GM12878 (cell line): ENCODE results near the gene MEAF6. TPM values are rescaled to one million over a fixed set of nuclear protein-coding genes. Genes with fewer than 3 reads are reported as not detected.

Experiments used
- ATAC-seq: fragments of 200-7000 bp; cut with Tn5 transposase; 3 replicates; pipeline ENCODE4 v1.9.1; 2020; ENCODE audit warnings: mild to moderate bottlenecking, moderate library complexity
- BruUV-seq: library from RNA; stranded (reverse); fragments of 400-500 nt; replicated peaks from 2 replicates; lab custom pipeline; 2021; lab: Mats Ljungman, UMichigan
- CTCF ChIA-PET: fragments of 300-600 bp; sonication (Branson Sonifier 250); formaldehyde crosslinking; extraction: SDS; loops from one replicate; lab custom pipeline; 2021; ENCODE audit warnings: inconsistent platforms; lab: Yijun Ruan, JAX
- POLR2A ChIA-PET: fragments of 350-600 bp; formaldehyde crosslinking; extraction: SDS; loops from one replicate; lab custom pipeline; 2021; ENCODE audit warnings: inconsistent platforms; lab: Charles Lee
- RAD21 ChIA-PET: fragments of 300-600 bp; sonication (Branson Sonifier 250); formaldehyde crosslinking; loops from one replicate; lab custom pipeline; 2023; ENCODE audit warnings: antibody characterized with exemption; ENCODE audit not compliant: unreplicated experiment; lab: Charles Lee
- SMC1A ChIA-PET: fragments of 300-600 bp; sonication (Branson Sonifier 250); formaldehyde crosslinking; loops from one replicate; lab custom pipeline; 2023; ENCODE audit not compliant: unreplicated experiment, uncharacterized antibody; lab: Charles Lee
- DNase-seq: peaks from one replicate; pipeline ENCODE4 v3.0.0-alpha.2; 2011; ENCODE audit warnings: low read depth, low spot score
- FAIRE-seq: peaks from 3 replicates; lab custom pipeline; 2011; peaks lifted over from hg19 to GRCh38; lab: Jason Lieb, UNC
- H2AFZ ChIP-seq: 2 replicates; pipeline ENCODE4 v1.6.0; 2011; ENCODE audit warnings: low read depth, low read length, control low read depth; ENCODE audit not compliant: control insufficient read depth
- H3K27ac ChIP-seq: 2 replicates; pipeline ENCODE4 v1.5.1; 2011; ENCODE audit warnings: control low read depth; ENCODE audit not compliant: control insufficient read depth, insufficient read depth
- H3K27me3 ChIP-seq, 2 experiments: replicated peaks in 1 of 2; 2 replicates each; pipeline versions ENCODE4 v1.6.0 to v1.6.1; 2011; ENCODE audit warnings: low read length in 1 of 2; ENCODE audit not compliant: control insufficient read depth in 2 of 2, insufficient read depth in 2 of 2
- H3K36me3 ChIP-seq, 2 experiments: 2 replicates each; pipeline ENCODE4 v1.5.1; 2011; ENCODE audit warnings: low read length in 1 of 2; ENCODE audit not compliant: control insufficient read depth in 2 of 2, insufficient read depth in 2 of 2
- H3K4me1 ChIP-seq: 2 replicates; pipeline ENCODE4 v1.6.1; 2011; ENCODE audit warnings: mild to moderate bottlenecking, low read length, moderate library complexity, mixed read lengths; ENCODE audit not compliant: control insufficient read depth, insufficient read depth
- H3K4me2 ChIP-seq: 2 replicates; pipeline ENCODE4 v1.6.0; 2011; ENCODE audit warnings: control low read depth; ENCODE audit not compliant: control insufficient read depth, insufficient read depth
- H3K4me3 ChIP-seq: fragments of 200-600 bp; sonication (generic); 2 replicates; pipeline ENCODE4 v1.5.1; 2016
- H3K79me2 ChIP-seq: 2 replicates; pipeline ENCODE4 v1.6.0; 2011; ENCODE audit warnings: low read length; ENCODE audit not compliant: control insufficient read depth, insufficient read depth
- H3K9ac ChIP-seq: 2 replicates; pipeline ENCODE4 v1.8.0; 2011; ENCODE audit warnings: low read length, control low read depth, mixed read lengths; ENCODE audit not compliant: control insufficient read depth, insufficient read depth
- H3K9me3 ChIP-seq: replicated peaks from 3 replicates; pipeline ENCODE4 v1.5.1; 2011; ENCODE audit warnings: mild to moderate bottlenecking, low read length; ENCODE audit not compliant: control insufficient read depth, insufficient read depth
- H4K20me1 ChIP-seq: 2 replicates; pipeline ENCODE4 v1.6.0; 2011; ENCODE audit not compliant: control insufficient read depth, insufficient read depth
- ATF7 ChIP-seq: fragments of 450-650 bp; IDR thresholded peaks from 2 replicates; pipeline ENCODE4 v1.6.1; 2016; ENCODE audit warnings: low read depth, mild to moderate bottlenecking
- CBX5 ChIP-seq: sonication (generic); IDR thresholded peaks from 2 replicates; pipeline ENCODE4 v1.6.1; 2016; ENCODE audit warnings: low read depth, moderate library complexity, mild to moderate bottlenecking, inconsistent platforms
- CEBPB ChIP-seq, 2 experiments: fragments of 150-350 bp in 1 of 2; IDR thresholded peaks; 2 replicates each; pipeline ENCODE4 v1.6.1; 2012 to 2014; ENCODE audit warnings: low read depth in 2 of 2, low read length in 2 of 2, borderline replicate concordance in 1 of 2, inconsistent platforms in 1 of 2
- E2F8 ChIP-seq: fragments of 450-650 bp; IDR thresholded peaks from 2 replicates; pipeline ENCODE4 v1.6.1; 2018; ENCODE audit warnings: mild to moderate bottlenecking, low read depth, moderate library complexity; ENCODE audit not compliant: partially characterized antibody
- HDAC6 ChIP-seq: fragments of 200-600 bp; sonication (generic); IDR thresholded peaks from one replicate; pipeline ENCODE4 v1.8.0; 2017; ENCODE audit warnings: antibody characterized with exemption; ENCODE audit not compliant: unreplicated experiment
- JUNB ChIP-seq: IDR thresholded peaks from 2 replicates; pipeline ENCODE4 v1.6.1; 2016; ENCODE audit warnings: antibody characterized with exemption, mild to moderate bottlenecking
- PAX8 ChIP-seq: fragments of 450-650 bp; IDR thresholded peaks from 2 replicates; pipeline ENCODE4 v1.6.1; 2017; ENCODE audit warnings: mild to moderate bottlenecking, moderate library complexity
- POLR2A ChIP-seq: IDR thresholded peaks from 2 replicates; pipeline ENCODE4 v1.6.1; 2011; ENCODE audit warnings: low read depth, mild to moderate bottlenecking, low read length
- SUZ12 ChIP-seq: fragments of 200-600 bp; sonication (generic); IDR thresholded peaks from one replicate; pipeline ENCODE4 v1.6.1; 2018; ENCODE audit warnings: antibody characterized with exemption, mild to moderate bottlenecking; ENCODE audit not compliant: unreplicated experiment
- ZBTB40 ChIP-seq: fragments of 450-650 bp; IDR thresholded peaks from 2 replicates; pipeline ENCODE4 v1.6.1; 2016; ENCODE audit warnings: mild to moderate bottlenecking, moderate library complexity, borderline replicate concordance
- in situ Hi-C: fragments of 300-500 bp; cut with MboI; formaldehyde crosslinking; loops from 9 replicates; pipeline ENCODE4 v1.14.3; 2018; ENCODE audit warnings: mixed read lengths
- intact Hi-C: fragments of 100-400 bp; cut with micrococcal nuclease; formaldehyde crosslinking; loops from one replicate; pipeline ENCODE4 v1.14.2; 2022; ENCODE audit not compliant: unreplicated experiment
- polyA plus RNA-seq, 11 experiments: library from polyadenylated mRNA; depleted of rRNA in 4 of 11; unstranded in 6 of 11; stranded (reverse) in 5 of 11; fragments of >200 nt; fragmentation: Nextera tagmentation in 4 of 11; fragmentation: Illumina TruSeq in 1 of 11; extraction: Ambion mirVana in 4 of 11; extraction: Trizol in 1 of 11; gene quantifications; 1 replicate in 1 of 11; 2 replicates in 10 of 11; pipeline versions ENCODE4 v1.2.1 to v1.2.3, GENCODE V29; 2011 to 2016; ENCODE audit warnings: inconsistent platforms in 2 of 11, missing spikeins in 2 of 11, low read depth in 1 of 11
- total RNA-seq, 4 experiments: library from RNA; depleted of rRNA in 3 of 4; stranded (reverse); fragments of >200 nt in 3 of 4; fragmentation: Illumina TruSeq in 1 of 4; extraction: Trizol in 1 of 4; gene quantifications; 2 replicates each; pipeline versions ENCODE4 v1.2.1 to v1.2.3, GENCODE V29; 2013 to 2021

MEAF6 gene
- total and polyA plus RNA-seq, 10 of the 15 experiments (the other 5 are each of a cell fraction or from before 2014, with no cell fraction given): 30.8 to 75.0 (median 58.1) TPM

GRCh38 chr1:37456614-37457013 is 58.0 kb downstream of the MEAF6 start:
- Histone ChIP-seq H3K9ac (no peak overlapping the region), H3K79me2 (no peaks in the 10 kb centered on the region), H2AFZ (no peak overlapping the region), H3K4me1 (no peaks in the 10 kb centered on the region), H3K4me2 (no peak overlapping the region), H3K9me3 (no peaks in the 10 kb centered on the region), H3K4me3 (no peak overlapping the region), H3K36me3 (no peaks in the 10 kb centered on the region), H4K20me1 (no peaks in the 10 kb centered on the region), H3K27me3 (no peaks in the 10 kb centered on the region), H3K27ac (no peak overlapping the region)
- in situ Hi-C loops: loop anchor here (5.0 kb wide), 2 partner anchors 36 to 221 kb away; no protein-coding TSS in a partner anchor
- DNase-seq: no peak
- FAIRE-seq: no peak
- ChIA-PET CTCF (interaction anchor here (0.8 to 9.4 kb wide), 7 partner anchors 14 to 229 kb away, joined by 3 to 289 read pairs (median 4); partner anchors contain the start of gene ZC3H12A), POLR2A (interaction anchor here (1.0 to 2.7 kb wide), 2 partner anchors 19 to 31 kb away, joined by 4 to 8 read pairs; no protein-coding TSS in a partner anchor), RAD21 (interaction anchor here (0.9 to 15.1 kb wide), 4 partner anchors 9 to 32 kb away, joined by 3 to 166 read pairs (median 4); partner anchors contain the start of gene ZC3H12A), SMC1A (interaction anchor here (0.8 to 9.5 kb wide), 5 partner anchors 16 to 225 kb away, joined by 4 to 128 read pairs (median 5); no protein-coding TSS in a partner anchor)
- intact Hi-C loops: no loop called here
- no peak for TF ChIP-seq POLR2A
- no peak for TF ChIP-seq SUZ12
- TF ChIP-seq ZBTB40: no peak
- TF ChIP-seq ATF7: no peak
- TF ChIP-seq PAX8: no peak
- no peak for TF ChIP-seq CEBPB (IDR thresholded peaks at IDR 0.05; ENCODE audit: borderline replicate concordance in 1 of 2, low read depth in 2 of 2, low read length in 2 of 2)
- TF ChIP-seq HDAC6: no peak
- no peak for TF ChIP-seq E2F8
- TF ChIP-seq JUNB: no peak
- TF ChIP-seq CBX5: no peak
- no peak for ATAC-seq
- no TSS peak for BruUV-seq
